WTC11 (cell line): ENCODE measurements around the gene EBI3.

ENCODE experiments used
- ATF6 ChIP-seq: sonication (generic); formaldehyde crosslinking; IDR thresholded peaks from 2 replicates; pipeline ENCODE4 v1.8.1; 2023; ENCODE audit warnings: mild to moderate bottlenecking, missing genetic modification reagents
- CREB1 ChIP-seq: sonication (generic); formaldehyde crosslinking; IDR thresholded peaks from 2 replicates; pipeline ENCODE4 v1.8.0; 2023; ENCODE audit warnings: mild to moderate bottlenecking, missing genetic modification reagents
- CTCF ChIP-seq: fragments of 200-600 bp; IDR thresholded peaks from 2 replicates; pipeline ENCODE4 v1.8.0; 2022; ENCODE audit warnings: antibody characterized with exemption
- E2F5 ChIP-seq: sonication (generic); formaldehyde crosslinking; IDR thresholded peaks from 2 replicates; pipeline ENCODE4 v1.8.1; 2022; ENCODE audit warnings: mild to moderate bottlenecking, moderate library complexity, missing genetic modification reagents
- FOXK1 ChIP-seq: sonication (generic); formaldehyde crosslinking; IDR thresholded peaks from 2 replicates; pipeline ENCODE4 v1.8.0; 2022; ENCODE audit warnings: mild to moderate bottlenecking, moderate library complexity, missing genetic modification reagents
- HMGXB4 ChIP-seq: sonication (generic); formaldehyde crosslinking; IDR thresholded peaks from 2 replicates; pipeline ENCODE4 v1.8.1; 2023; ENCODE audit warnings: mild to moderate bottlenecking, moderate library complexity, missing genetic modification reagents
- SMAD3 ChIP-seq: sonication (generic); formaldehyde crosslinking; IDR thresholded peaks from 2 replicates; pipeline ENCODE4 v1.8.0; 2022; ENCODE audit warnings: missing genetic modification reagents, mild to moderate bottlenecking, borderline replicate concordance
- SP1 ChIP-seq: sonication (generic); formaldehyde crosslinking; conservative IDR thresholded peaks from 2 replicates; pipeline ENCODE4 v1.8.1; 2022; ENCODE audit warnings: missing genetic modification reagents
- TEAD4 ChIP-seq: sonication (generic); formaldehyde crosslinking; IDR thresholded peaks from 2 replicates; pipeline ENCODE4 v1.8.0; 2022; ENCODE audit warnings: mild to moderate bottlenecking, missing genetic modification reagents
- ZNF317 ChIP-seq: sonication (generic); formaldehyde crosslinking; IDR thresholded peaks from 2 replicates; pipeline ENCODE4 v1.8.1; 2023; ENCODE audit warnings: low read depth, mild to moderate bottlenecking, moderate library complexity, missing genetic modification reagents, borderline replicate concordance
- TF ChIP-seq, protein P1 (sequence below): sonication (generic); formaldehyde crosslinking; conservative IDR thresholded peaks from 2 replicates; pipeline ENCODE4 v1.8.1; 2023; ENCODE audit warnings: mild to moderate bottlenecking, low read depth, missing genetic modification reagents, moderate library complexity
- TF ChIP-seq, protein P2 (sequence below): sonication (generic); formaldehyde crosslinking; IDR thresholded peaks from 2 replicates; pipeline ENCODE4 v1.8.0; 2022; ENCODE audit warnings: missing genetic modification reagents

GRCh38 chr19:4277191-4277696, 47.9 kb downstream of the EBI3 start:
- no peak for TF ChIP-seq CTCF
- no peak for TF ChIP-seq TEAD4 (CRISPR knock-in tag)
- TF ChIP-seq CREB1 (CRISPR knock-in tag) = no peak
- no peak for TF ChIP-seq ZNF317 (CRISPR knock-in tag)
- TF ChIP-seq ATF6 = no peak
- TF ChIP-seq SMAD3 (CRISPR knock-in tag) = no peak
- no peak for TF ChIP-seq E2F5 (CRISPR knock-in tag)
- TF ChIP-seq, protein P1, sequence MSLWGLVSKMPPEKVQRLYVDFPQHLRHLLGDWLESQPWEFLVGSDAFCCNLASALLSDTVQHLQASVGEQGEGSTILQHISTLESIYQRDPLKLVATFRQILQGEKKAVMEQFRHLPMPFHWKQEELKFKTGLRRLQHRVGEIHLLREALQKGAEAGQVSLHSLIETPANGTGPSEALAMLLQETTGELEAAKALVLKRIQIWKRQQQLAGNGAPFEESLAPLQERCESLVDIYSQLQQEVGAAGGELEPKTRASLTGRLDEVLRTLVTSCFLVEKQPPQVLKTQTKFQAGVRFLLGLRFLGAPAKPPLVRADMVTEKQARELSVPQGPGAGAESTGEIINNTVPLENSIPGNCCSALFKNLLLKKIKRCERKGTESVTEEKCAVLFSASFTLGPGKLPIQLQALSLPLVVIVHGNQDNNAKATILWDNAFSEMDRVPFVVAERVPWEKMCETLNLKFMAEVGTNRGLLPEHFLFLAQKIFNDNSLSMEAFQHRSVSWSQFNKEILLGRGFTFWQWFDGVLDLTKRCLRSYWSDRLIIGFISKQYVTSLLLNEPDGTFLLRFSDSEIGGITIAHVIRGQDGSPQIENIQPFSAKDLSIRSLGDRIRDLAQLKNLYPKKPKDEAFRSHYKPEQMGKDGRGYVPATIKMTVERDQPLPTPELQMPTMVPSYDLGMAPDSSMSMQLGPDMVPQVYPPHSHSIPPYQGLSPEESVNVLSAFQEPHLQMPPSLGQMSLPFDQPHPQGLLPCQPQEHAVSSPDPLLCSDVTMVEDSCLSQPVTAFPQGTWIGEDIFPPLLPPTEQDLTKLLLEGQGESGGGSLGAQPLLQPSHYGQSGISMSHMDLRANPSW (CRISPR knock-in tag) = no peak
- TF ChIP-seq, protein P2, sequence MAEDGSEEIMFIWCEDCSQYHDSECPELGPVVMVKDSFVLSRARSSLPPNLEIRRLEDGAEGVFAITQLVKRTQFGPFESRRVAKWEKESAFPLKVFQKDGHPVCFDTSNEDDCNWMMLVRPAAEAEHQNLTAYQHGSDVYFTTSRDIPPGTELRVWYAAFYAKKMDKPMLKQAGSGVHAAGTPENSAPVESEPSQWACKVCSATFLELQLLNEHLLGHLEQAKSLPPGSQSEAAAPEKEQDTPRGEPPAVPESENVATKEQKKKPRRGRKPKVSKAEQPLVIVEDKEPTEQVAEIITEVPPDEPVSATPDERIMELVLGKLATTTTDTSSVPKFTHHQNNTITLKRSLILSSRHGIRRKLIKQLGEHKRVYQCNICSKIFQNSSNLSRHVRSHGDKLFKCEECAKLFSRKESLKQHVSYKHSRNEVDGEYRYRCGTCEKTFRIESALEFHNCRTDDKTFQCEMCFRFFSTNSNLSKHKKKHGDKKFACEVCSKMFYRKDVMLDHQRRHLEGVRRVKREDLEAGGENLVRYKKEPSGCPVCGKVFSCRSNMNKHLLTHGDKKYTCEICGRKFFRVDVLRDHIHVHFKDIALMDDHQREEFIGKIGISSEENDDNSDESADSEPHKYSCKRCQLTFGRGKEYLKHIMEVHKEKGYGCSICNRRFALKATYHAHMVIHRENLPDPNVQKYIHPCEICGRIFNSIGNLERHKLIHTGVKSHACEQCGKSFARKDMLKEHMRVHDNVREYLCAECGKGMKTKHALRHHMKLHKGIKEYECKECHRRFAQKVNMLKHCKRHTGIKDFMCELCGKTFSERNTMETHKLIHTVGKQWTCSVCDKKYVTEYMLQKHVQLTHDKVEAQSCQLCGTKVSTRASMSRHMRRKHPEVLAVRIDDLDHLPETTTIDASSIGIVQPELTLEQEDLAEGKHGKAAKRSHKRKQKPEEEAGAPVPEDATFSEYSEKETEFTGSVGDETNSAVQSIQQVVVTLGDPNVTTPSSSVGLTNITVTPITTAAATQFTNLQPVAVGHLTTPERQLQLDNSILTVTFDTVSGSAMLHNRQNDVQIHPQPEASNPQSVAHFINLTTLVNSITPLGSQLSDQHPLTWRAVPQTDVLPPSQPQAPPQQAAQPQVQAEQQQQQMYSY = no peak
- no peak for TF ChIP-seq FOXK1 (CRISPR knock-in tag)
- no peak for TF ChIP-seq HMGXB4 (CRISPR knock-in tag)
- no peak for TF ChIP-seq SP1 (CRISPR knock-in tag)
